ENCODE results near the gene KANSL2. TPM values are rescaled to one million over a fixed set of nuclear protein-coding genes. Genes with fewer than 3 reads are reported as not detected.

KANSL2 gene
- total and polyA plus RNA-seq, 2 of the 13 experiments (the other 11 are each of a cell fraction or from before 2014, with no cell fraction given), result 24.1 to 41.3 TPM

DNA sequence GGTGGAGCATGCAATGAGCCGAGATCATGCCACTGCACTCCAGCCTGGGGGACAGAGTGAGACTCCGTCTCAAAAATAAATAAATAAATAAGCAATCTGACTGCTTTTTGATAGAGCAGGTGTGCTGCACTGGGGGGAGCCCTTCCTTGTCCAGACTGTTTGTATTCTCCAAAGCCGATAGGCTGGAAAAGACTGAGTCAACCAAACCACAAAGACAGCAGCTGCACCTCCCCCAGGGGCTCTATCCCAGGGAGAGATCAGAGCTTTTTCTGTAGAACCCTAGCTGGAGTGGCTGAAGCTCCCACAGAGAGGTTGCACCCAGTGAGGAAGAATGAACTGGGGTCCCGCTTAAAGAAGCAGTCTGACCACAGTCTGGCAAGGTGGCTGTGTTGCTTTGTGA, 66.4 kb downstream of the KANSL2 start:
- TF ChIP-seq GFI1 (CRISPR knock-in tag; IDR thresholded peaks at IDR 0.05; ENCODE audit: borderline replicate concordance), result no peak
- TF ChIP-seq ZNF710 (CRISPR knock-in tag; IDR thresholded peaks at IDR 0.05; ENCODE audit: borderline replicate concordance), result no peak
- no peak for TF ChIP-seq ZFP62 (CRISPR knock-in tag; IDR thresholded peaks at IDR 0.05)
- no peak for TF ChIP-seq PAXIP1 (CRISPR knock-in tag; conservative IDR thresholded peaks at IDR 0.05)
- TF ChIP-seq HNF4G (IDR thresholded peaks at IDR 0.05; ENCODE audit: borderline replicate concordance, low read depth, low read length), result no peak
- no peak for TF ChIP-seq HNF4G (CRISPR knock-in tag; IDR thresholded peaks at IDR 0.05; ENCODE audit: borderline replicate concordance, low read depth)
- no peak for TF ChIP-seq ZBTB1 (CRISPR knock-in tag; IDR thresholded peaks at IDR 0.05; ENCODE audit: borderline replicate concordance)
- no peak for TF ChIP-seq PAX8 (CRISPR knock-in tag; IDR thresholded peaks at IDR 0.05; ENCODE audit: borderline replicate concordance)
- no peak for TF ChIP-seq HIVEP1 (CRISPR knock-in tag; IDR thresholded peaks at IDR 0.05)
- TF ChIP-seq ZNF225 (CRISPR knock-in tag; IDR thresholded peaks at IDR 0.05), result no peak
- TF ChIP-seq HMGXB4 (CRISPR knock-in tag; IDR thresholded peaks at IDR 0.05; ENCODE audit: borderline replicate concordance in 1 of 2, low read depth in 1 of 2), result no peak
- no peak for TF ChIP-seq NR2F2 (IDR thresholded peaks at IDR 0.05; ENCODE audit: borderline replicate concordance, low read depth)
- TF ChIP-seq ERF (CRISPR knock-in tag; IDR thresholded peaks at IDR 0.05), result no peak
- TF ChIP-seq SRSF4 (IDR thresholded peaks at IDR 0.05; ENCODE audit: low read depth, low read length, poor library complexity, severe bottlenecking), result no peak
- no peak for TF ChIP-seq SNAPC5 (CRISPR knock-in tag; IDR thresholded peaks at IDR 0.05; ENCODE audit: borderline replicate concordance)
- no peak for TF ChIP-seq SUZ12 (IDR thresholded peaks at IDR 0.05; ENCODE audit: low read depth, low read length)
- no peak for TF ChIP-seq ETV6 (CRISPR knock-in tag; conservative IDR thresholded peaks at IDR 0.05)
- no peak for TF ChIP-seq RFX1 (IDR thresholded peaks at IDR 0.05)
- Histone ChIP-seq H3K27me3 (ENCODE audit: control insufficient read depth in 1 of 2, insufficient read depth in 2 of 2, low read length in 2 of 2) (0 out of 5 replicates have a peak, but pooled peaks cover 0 to 2% of the 10 kb centered on the region in 2 experiments), H3K36me3 (replicated peaks in 1 of 2; ENCODE audit: control insufficient read depth in 1 of 2, insufficient read depth in 2 of 2, low read length in 2 of 2) (no peaks in the 10 kb centered on the region), H3K4me1 (ENCODE audit: insufficient read depth, low read length) (no peaks in the 10 kb centered on the region), H3K9ac (ENCODE audit: insufficient read depth, low read depth, low read length) (no peak overlapping the region), H2AFZ (ENCODE audit: low read length) (no peak overlapping the region), H3K4me2 (ENCODE audit: low read depth, low read length) (no peak overlapping the region), H3K79me2 (ENCODE audit: insufficient read depth, low read length) (no peaks in the 10 kb centered on the region), H4K20me1 (ENCODE audit: insufficient read depth, low read length) (no peaks in the 10 kb centered on the region; the same call in 1 of the 2 replicates), H3K27ac (ENCODE audit: extremely low read length, insufficient read depth, low read length) (no peak overlapping the region), H3K9me3 (ENCODE audit: low read length) (peaks cover 7% of the 10 kb centered on the region), H3K4me3 (replicated peaks in 1 of 3; ENCODE audit: insufficient read depth in 1 of 3, low read depth in 2 of 3, low read length in 3 of 3) (no peak overlapping the region)
- intact Hi-C loops (cut with micrococcal nuclease; ENCODE audit: unreplicated experiment), result loop anchor here (10.0 kb wide), 1 partner anchor 431 kb away; the partner anchor contains the start of gene CCDC184
- DNase-seq (ENCODE audit: low spot score) (no peak), FAIRE-seq (no peak), ATAC-seq (no peak)
- 5% methylated on average over 4 of the region's 4 CpGs for WGBS (ENCODE audit: low lambda C conversion rate)
- POLR2A ChIA-PET, result no interaction called here
- CTCF ChIA-PET (ENCODE audit: low intra/inter-chr PET ratio, low total read pairs), result interaction anchor here (1.3 kb wide), 1 partner anchor 73 kb away, joined by 3 read pairs; no protein-coding TSS in a partner anchor
- BruUV-seq (replicated peaks), result no TSS peak
- in situ Hi-C loops (cut with HindIII; ENCODE audit: extremely low pct_ligation_motif_present, low pct_unique_long_range_greater_than_20kb), result loop anchor here (5.0 kb wide), 1 partner anchor 73 kb away; no protein-coding TSS in a partner anchor
